ENCODE data around the gene LPP. TPM values are rescaled to one million over a fixed set of nuclear protein-coding genes. Genes with fewer than 3 reads are reported as not detected.

Gene LPP
- total and polyA plus RNA-seq, 2 of the 13 experiments (the other 11 are each of a cell fraction or from before 2014, with no cell fraction given), result 19.2 to 29.9 TPM

GRCh38 chr3:188337232-188337631, 183.3 kb downstream of the LPP start:
- Histone ChIP-seq H3K4me2 (ENCODE audit: low read depth, low read length) (no peak overlapping the region), H4K20me1 (ENCODE audit: insufficient read depth, low read length) (no peaks in the 10 kb centered on the region), H3K4me3 (replicated peaks in 1 of 3; ENCODE audit: insufficient read depth in 1 of 3, low read depth in 2 of 3, low read length in 3 of 3) (no peak overlapping the region), H3K9me3 (ENCODE audit: low read length) (no peaks in the 10 kb centered on the region), H3K79me2 (ENCODE audit: insufficient read depth, low read length) (peaks cover 24% of the 10 kb centered on the region), H3K27me3 (ENCODE audit: control insufficient read depth in 1 of 2, insufficient read depth in 2 of 2, low read length in 2 of 2) (no peaks in the 10 kb centered on the region), H3K4me1 (ENCODE audit: insufficient read depth, low read length) (no peaks in the 10 kb centered on the region), H3K9ac (ENCODE audit: insufficient read depth, low read depth, low read length) (no peak overlapping the region), H2AFZ (ENCODE audit: low read length) (no peak overlapping the region), H3K36me3 (replicated peaks in 1 of 2; ENCODE audit: control insufficient read depth in 1 of 2, insufficient read depth in 2 of 2, low read length in 2 of 2) (no peaks in the 10 kb centered on the region; a peak in 1 of 5 replicates), H3K27ac (ENCODE audit: extremely low read length, insufficient read depth, low read length) (no peak overlapping the region)
- no TSS peak for BruUV-seq (replicated peaks)
- CTCF ChIA-PET (ENCODE audit: low intra/inter-chr PET ratio, low total read pairs), result no interaction called here
- FAIRE-seq, result no peak
- POLR2A ChIA-PET, result no interaction called here
- ATAC-seq, result no peak
- intact Hi-C loops (cut with micrococcal nuclease; ENCODE audit: unreplicated experiment), result no loop called here
- no peak for DNase-seq (ENCODE audit: low spot score)
- in situ Hi-C loops (cut with HindIII; ENCODE audit: extremely low pct_ligation_motif_present, low pct_unique_long_range_greater_than_20kb), result no loop called here
- TF ChIP-seq NKX3-1 (CRISPR knock-in tag; IDR thresholded peaks at IDR 0.05) (no peak), RAD21 (CRISPR knock-in tag; IDR thresholded peaks at IDR 0.05) (no peak), MXI1 (IDR thresholded peaks at IDR 0.05; ENCODE audit: borderline replicate concordance, low read depth, low read length) (no peak), ZMYM2 (CRISPR knock-in tag; IDR thresholded peaks at IDR 0.05) (no peak), ZIK1 (CRISPR knock-in tag; IDR thresholded peaks at IDR 0.05; ENCODE audit: borderline replicate concordance, low read depth) (no peak), FOXO1 (CRISPR knock-in tag; IDR thresholded peaks at IDR 0.05) (no peak), ATF4 (CRISPR knock-in tag; IDR thresholded peaks at IDR 0.05) (no peak), EED (CRISPR knock-in tag; IDR thresholded peaks at IDR 0.05) (no peak), RCOR2 (CRISPR knock-in tag; IDR thresholded peaks at IDR 0.05) (no peak), ZSCAN30 (CRISPR knock-in tag; IDR thresholded peaks at IDR 0.05) (no peak), SNAPC5 (CRISPR knock-in tag; IDR thresholded peaks at IDR 0.05; ENCODE audit: borderline replicate concordance) (no peak), ZNF777 (CRISPR knock-in tag; IDR thresholded peaks at IDR 0.05) (no peak), IRF9 (CRISPR knock-in tag; IDR thresholded peaks at IDR 0.05; ENCODE audit: borderline replicate concordance) (no peak), PHF21A (CRISPR knock-in tag; IDR thresholded peaks at IDR 0.05) (no peak)
- 93% methylated on average over 3 of the region's 4 CpGs for WGBS (ENCODE audit: low lambda C conversion rate)
